HG03280 (cell line): Measurements from ENCODE around the gene GTF3C5.
"Not testable (repeated sequence)": the region's sequence is repeated elsewhere in the genome, so short reads cannot be mapped to it uniquely, and the experiment has no call there.

Experiments used
- ATAC-seq: cut with Tn5 transposase; IDR thresholded peaks from one replicate; pipeline ENCODE4 v1.9.1; 2021; ENCODE audit warnings: mild to moderate bottlenecking, moderate library complexity; ENCODE audit not compliant: unreplicated experiment

GTF3C5 gene

DNA sequence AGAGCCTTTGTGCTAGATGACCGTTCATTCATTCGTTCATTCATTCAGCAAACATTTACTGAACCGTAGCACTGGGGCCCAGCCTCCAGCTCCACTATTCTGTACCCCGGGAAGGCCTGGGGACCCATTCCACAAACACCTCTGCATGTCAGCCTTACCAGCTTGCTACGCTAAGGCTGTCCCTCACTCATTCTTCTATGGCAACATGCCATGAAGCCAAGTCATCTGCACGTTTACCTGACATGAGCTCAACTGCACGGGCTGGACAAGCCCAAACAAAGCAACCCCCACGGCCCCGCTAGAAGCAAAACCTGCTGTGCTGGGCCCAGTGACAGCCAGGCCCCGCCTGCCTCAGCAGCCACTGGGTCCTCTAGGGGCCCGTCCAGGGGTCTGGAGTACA, 37.0 kb downstream of the GTF3C5 start:
- no peak for ATAC-seq

- not testable (repeated sequence) for ATAC-seq
Observed at GRCh38 chr9:133068431-133068830, 37.6 kb downstream of the GTF3C5 start.

DNA sequence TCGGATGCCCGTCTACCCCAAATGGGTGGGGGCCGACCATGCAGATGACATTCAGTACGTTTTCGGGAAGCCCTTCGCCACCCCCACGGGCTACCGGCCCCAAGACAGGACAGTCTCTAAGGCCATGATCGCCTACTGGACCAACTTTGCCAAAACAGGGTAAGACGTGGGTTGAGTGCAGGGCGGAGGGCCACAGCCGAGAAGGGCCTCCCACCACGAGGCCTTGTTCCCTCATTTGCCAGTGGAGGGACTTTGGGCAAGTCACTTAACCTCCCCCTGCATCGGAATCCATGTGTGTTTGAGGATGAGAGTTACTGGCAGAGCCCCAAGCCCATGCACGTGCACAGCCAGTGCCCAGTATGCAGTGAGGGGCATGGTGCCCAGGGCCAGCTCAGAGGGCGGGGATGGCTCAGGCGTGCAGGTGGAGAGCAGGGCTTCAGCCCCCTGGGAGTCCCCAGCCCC, 39.7 kb downstream of the GTF3C5 start:
- not testable (repeated sequence) for ATAC-seq

- ATAC-seq: not testable (repeated sequence)
Observed at GRCh38 chr9:133070985-133071384, 40.2 kb downstream of the GTF3C5 start.

DNA sequence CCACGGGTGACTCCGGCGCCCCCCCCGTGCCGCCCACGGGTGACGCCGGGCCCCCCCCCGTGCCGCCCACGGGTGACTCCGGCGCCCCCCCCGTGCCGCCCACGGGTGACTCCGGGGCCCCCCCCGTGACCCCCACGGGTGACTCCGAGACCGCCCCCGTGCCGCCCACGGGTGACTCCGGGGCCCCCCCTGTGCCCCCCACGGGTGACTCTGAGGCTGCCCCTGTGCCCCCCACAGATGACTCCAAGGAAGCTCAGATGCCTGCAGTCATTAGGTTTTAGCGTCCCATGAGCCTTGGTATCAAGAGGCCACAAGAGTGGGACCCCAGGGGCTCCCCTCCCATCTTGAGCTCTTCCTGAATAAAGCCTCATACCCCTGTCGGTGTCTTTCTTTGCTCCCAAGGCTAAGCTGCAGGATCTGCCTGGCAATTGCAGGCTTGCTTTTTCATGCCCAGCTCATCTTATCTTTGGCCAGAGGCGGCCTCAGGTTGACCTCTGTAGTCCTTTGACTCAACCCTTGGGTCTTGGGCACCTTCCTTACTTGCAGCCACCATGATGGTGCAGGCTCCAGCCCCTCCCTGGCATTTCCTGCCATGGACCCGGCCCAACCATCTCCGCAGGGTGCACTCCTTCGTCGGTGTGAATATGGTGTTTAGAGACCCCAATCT, 40.8 kb downstream of the GTF3C5 start:
- no peak for ATAC-seq

DNA sequence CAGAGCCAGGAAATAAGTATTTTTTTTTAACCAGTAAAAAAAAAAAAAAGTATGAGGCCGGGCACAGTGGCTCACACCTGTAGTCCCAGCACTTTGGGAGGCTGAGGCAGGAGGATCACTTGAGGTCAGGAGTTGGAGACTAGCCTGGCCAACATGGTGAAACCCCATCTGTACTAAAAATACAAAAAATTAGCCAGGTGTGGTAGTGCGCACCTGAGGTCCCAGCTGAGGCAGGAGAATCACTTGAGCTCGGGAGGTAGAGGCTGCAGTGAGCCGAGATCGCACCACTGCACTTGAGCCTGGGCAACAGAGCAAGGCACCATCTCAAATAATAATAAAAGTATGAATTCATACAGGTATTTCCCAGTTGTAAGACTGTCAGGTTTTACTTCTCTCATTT, 41.4 kb downstream of the GTF3C5 start:
- not testable (repeated sequence) for ATAC-seq

DNA sequence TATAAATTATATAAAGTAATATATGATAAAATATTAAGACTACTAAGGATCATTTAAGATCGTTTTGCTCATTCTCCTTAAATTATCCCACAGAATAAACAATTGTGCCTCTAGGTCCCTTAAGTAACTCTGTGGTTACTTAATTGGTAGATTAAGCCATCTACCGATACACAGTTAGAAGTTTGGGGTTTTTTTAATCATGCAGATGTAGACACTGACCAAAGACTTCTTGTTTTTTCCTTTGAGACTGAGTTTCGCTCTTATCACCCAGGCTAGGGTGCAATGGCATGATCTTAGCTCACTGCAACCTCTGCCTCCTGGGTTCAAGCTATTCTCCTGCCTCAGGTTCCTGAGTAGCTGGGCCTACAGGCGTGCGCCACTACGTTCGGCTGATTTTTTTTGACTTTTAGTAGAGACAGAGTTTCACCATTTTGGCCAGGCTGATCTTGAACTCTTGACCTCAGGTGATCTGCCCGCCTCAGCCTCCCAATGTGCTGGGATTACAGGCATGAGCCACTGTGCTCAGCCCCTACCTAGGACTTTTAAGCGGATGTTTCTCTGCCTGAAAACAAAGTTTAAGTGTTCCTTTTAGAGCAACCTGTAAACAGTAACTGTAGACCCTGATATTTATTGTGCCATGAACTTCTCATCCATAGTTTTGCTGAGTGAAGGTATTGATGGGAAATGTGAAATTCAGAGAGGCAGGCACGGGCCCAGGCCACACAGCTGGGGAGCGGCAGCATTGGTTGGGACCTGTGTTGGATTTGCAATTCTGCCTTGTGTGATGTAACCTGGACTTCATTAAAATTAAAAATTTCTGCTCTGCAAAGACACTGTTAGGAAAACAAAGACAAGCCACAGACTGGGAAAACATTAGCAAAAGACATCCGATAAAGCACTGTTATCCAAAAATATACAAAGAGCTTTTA, 42.6 kb downstream of the GTF3C5 start:
- no peak for ATAC-seq

DNA sequence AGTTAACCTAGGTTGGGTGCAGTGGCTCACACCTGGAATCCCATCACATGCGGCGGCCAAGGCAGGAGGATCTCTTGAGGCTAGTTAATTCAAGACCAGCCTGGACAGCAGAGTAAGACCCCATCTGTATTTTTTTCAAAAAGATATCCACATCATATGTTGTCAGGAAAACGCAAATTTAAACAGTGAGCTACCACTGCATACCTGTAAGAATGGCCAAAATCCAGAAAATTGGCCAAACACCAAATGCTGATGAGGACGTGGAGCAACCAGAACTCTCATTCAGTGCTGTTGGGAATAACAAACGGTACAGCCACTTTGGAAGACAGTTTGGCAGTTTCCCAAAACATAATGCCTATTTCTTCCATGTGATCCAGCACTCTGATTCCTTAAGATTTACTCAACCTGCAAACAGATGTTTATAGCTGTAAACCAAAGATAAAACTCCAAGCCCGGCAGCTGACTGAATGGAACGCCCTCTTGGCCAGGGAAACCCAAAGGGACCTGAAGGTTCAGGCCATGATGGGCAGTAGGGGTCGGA, 43.4 kb downstream of the GTF3C5 start:
- no peak for ATAC-seq

DNA sequence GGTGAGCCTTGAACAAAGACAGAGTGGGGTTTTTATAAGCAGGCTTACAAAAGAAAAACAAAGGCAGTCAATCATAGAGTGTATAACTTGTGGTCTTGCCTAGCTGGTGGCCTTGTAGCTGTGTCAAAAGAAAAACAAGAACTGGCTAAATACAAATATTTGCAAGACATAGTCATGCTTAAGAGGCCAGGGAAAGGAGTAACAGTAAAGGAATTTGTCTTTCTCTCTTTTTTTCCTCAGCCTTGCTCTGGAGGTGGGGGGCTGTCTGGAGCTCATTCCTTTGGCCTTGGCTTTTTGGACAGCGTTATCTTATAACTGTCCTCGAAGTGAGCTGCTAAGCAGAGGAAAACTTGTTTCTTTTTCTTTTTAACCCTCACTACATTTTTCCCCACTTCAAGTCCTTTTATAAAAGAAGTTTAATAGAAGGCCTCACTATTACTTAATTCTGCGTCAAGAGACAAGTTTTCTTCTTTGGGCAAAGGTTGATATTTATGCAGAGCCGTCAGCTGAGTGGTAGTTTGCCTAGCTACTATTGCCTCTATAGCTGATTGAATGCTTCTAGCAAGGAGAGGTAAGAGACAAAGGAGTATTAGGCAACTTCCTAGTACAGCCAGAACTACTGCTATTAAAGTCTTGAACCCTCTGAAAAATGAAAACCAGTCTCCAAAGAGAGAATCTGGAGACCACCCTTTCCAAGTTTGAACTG, 45.3 kb downstream of the GTF3C5 start:
- ATAC-seq: no peak

- no peak for ATAC-seq
Observed at GRCh38 chr9:133076691-133077090, 45.9 kb downstream of the GTF3C5 start.

- ATAC-seq: no peak
Observed at GRCh38 chr9:133078486-133078885, 47.7 kb downstream of the GTF3C5 start.

DNA sequence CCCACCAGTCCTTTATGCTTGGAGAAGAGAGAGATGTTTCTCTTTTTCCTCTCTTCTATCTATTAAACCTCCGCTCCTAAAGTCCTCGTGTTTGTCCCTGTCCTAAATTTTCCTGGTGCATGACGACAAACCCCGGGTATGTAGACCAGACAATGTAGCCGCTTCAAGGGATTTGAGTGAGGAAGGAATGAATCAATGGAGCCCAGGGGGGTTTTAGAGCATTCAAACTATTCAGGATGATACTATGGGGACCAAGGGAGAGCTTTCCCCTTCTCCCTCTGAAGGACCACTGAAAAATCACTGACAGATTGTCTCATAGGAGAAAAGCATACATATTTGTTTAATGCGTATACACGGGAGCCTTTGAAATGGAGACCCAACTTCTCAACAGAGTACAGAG, 49.4 kb downstream of the GTF3C5 start:
- no peak for ATAC-seq

GRCh38 chr9:133080786-133081779, 50.3 kb downstream of the GTF3C5 start:
- not testable (repeated sequence) for ATAC-seq

GRCh38 chr9:133081957-133082644, 51.3 kb downstream of the GTF3C5 start:
- ATAC-seq: not testable (repeated sequence)

GRCh38 chr9:133083688-133084087, 52.9 kb downstream of the GTF3C5 start:
- ATAC-seq: not testable (repeated sequence)

- not testable (repeated sequence) for ATAC-seq
Observed at GRCh38 chr9:133086212-133086860, 55.5 kb downstream of the GTF3C5 start.

DNA sequence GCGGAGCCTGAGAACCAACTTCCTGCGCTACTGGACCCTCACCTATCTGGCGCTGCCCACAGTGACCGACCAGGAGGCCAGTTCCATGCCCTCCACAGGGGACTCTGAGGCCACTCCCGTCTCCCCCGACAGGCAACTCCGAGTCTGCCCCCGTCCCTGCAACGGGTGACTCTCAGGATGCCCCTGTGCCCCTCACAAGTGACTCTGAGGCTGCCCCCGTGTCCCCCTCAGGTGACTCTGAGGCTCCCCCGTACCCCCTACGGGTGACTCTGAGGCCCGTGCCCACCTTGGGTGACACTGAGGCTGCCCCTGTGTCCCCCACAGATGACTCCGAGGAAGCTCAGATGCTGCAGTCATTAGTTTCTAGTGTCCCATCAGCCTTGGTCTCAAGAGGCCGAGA, 56.1 kb downstream of the GTF3C5 start:
- no peak for ATAC-seq

GRCh38 chr9:133087429-133088145, 56.8 kb downstream of the GTF3C5 start:
- ATAC-seq: no peak
